PC-3 (cell line): ENCODE results near the gene LRRC53.

Source experiments
- CTCF ChIP-seq: fragments of 300-600 bp; sonication (generic); conservative IDR thresholded peaks from 2 replicates; pipeline ENCODE4 v1.5.1; 2017; ENCODE audit warnings: antibody characterized with exemption, low read depth, mild to moderate bottlenecking, low read length
- EZH2 ChIP-seq: fragments of 300-600 bp; sonication (generic); IDR thresholded peaks from one replicate; pipeline ENCODE4 v1.6.1; 2017; ENCODE audit warnings: antibody characterized with exemption, mild to moderate bottlenecking, low read length; ENCODE audit not compliant: unreplicated experiment
- EZH2phosphoT487 ChIP-seq: fragments of 300-600 bp; sonication (generic); IDR thresholded peaks from 2 replicates; pipeline ENCODE4 v1.6.1; 2018; ENCODE audit warnings: mild to moderate bottlenecking, antibody characterized with exemption, low read length, borderline replicate concordance

- TF ChIP-seq CTCF (no peak), EZH2phosphoT487 (no peak), EZH2 (no peak)
Observed at GRCh38 chr1:74436078-74436477, 76.3 kb downstream of the LRRC53 start.
